HepG2 (cell line): ENCODE measurements around the gene IKZF3. TPM values are rescaled to one million over a fixed set of nuclear protein-coding genes. Genes with fewer than 3 reads are reported as not detected.

Experiments used
- ATAC-seq: fragments of 200-7000 bp; cut with Tn5 transposase; 3 replicates; pipeline ENCODE4 v1.9.1; 2020; ENCODE audit warnings: mild to moderate bottlenecking, moderate library complexity
- BruUV-seq: library from RNA; stranded (reverse); fragments of 400-500 nt; replicated peaks from 2 replicates; lab custom pipeline; 2021; lab: Mats Ljungman, UMichigan
- CTCF ChIA-PET: fragments of 300-600 bp; formaldehyde crosslinking; extraction: SDS; loops from one replicate; lab custom pipeline; 2021; ENCODE audit warnings: low total read pairs, inconsistent platforms, low intra/inter-chr PET ratio; lab: Yijun Ruan, JAX
- POLR2A ChIA-PET: fragments of 350-600 bp; sonication (Branson Sonifier 250); formaldehyde crosslinking; loops from one replicate; lab custom pipeline; 2020; ENCODE audit warnings: antibody characterized with exemption, inconsistent platforms; lab: Yijun Ruan, JAX
- DNase-seq: peaks from one replicate; pipeline ENCODE4 v3.0.0-alpha.2; 2015; ENCODE audit warnings: low spot score
- FAIRE-seq: peaks from 3 replicates; lab custom pipeline; 2011; peaks lifted over from hg19 to GRCh38; lab: Jason Lieb, UNC
- H2AFZ ChIP-seq: one replicate; pipeline ENCODE4 v1.6.1; 2011; ENCODE audit warnings: low read length, inconsistent platforms
- H3K27ac ChIP-seq: fragments of 300-600 bp; 3 replicates; pipeline ENCODE4 v1.8.0; 2011; ENCODE audit warnings: mixed run types, mild to moderate bottlenecking, mixed read lengths, low read length, inconsistent platforms; ENCODE audit not compliant: insufficient read depth; ENCODE audit errors: extremely low read length
- H3K27me3 ChIP-seq, 2 experiments: fragments of 200-600 bp in 1 of 2; 2 replicates in 1 of 2; 3 replicates in 1 of 2; pipeline versions ENCODE4 v1.6.0 to v1.8.0; 2011; ENCODE audit warnings: low read length in 2 of 2, mild to moderate bottlenecking in 2 of 2, moderate library complexity in 2 of 2, inconsistent platforms in 1 of 2; ENCODE audit not compliant: insufficient read depth in 2 of 2, control insufficient read depth in 1 of 2
- H3K36me3 ChIP-seq, 2 experiments: fragments of 200-600 bp in 1 of 2; replicated peaks in 1 of 2; 2 replicates in 1 of 2; 3 replicates in 1 of 2; pipeline versions ENCODE4 v1.5.1 to v1.8.0; 2011; ENCODE audit warnings: low read length in 2 of 2, inconsistent platforms in 1 of 2; ENCODE audit not compliant: insufficient read depth in 2 of 2, control insufficient read depth in 1 of 2
- H3K4me1 ChIP-seq: 2 replicates; pipeline ENCODE4 v1.5.1; 2012; ENCODE audit warnings: low read length, inconsistent platforms; ENCODE audit not compliant: insufficient read depth
- H3K4me2 ChIP-seq: 2 replicates; pipeline ENCODE4 v1.6.0; 2011; ENCODE audit warnings: low read depth, low read length, inconsistent platforms
- H3K4me3 ChIP-seq, 3 experiments: fragments of 200-600 bp in 1 of 3; sonication (generic), shearing (Covaris generic) in 1 of 3; replicated peaks in 1 of 3; 2 replicates each; pipeline ENCODE4 v1.5.1; 2011 to 2016; ENCODE audit warnings: low read length in 3 of 3, inconsistent platforms in 2 of 3, low read depth in 2 of 3, mild to moderate bottlenecking in 2 of 3, control low read depth in 1 of 3, mixed read lengths in 1 of 3; ENCODE audit not compliant: insufficient read depth in 1 of 3
- H3K79me2 ChIP-seq: one replicate; pipeline ENCODE4 v1.6.1; 2011; ENCODE audit warnings: low read length, inconsistent platforms; ENCODE audit not compliant: insufficient read depth
- H3K9ac ChIP-seq: 2 replicates; pipeline ENCODE4 v1.6.0; 2011; ENCODE audit warnings: mild to moderate bottlenecking, low read depth, low read length, inconsistent platforms; ENCODE audit not compliant: insufficient read depth
- H3K9me3 ChIP-seq: 2 replicates; pipeline ENCODE4 v1.5.1; 2012; ENCODE audit warnings: mild to moderate bottlenecking, low read length
- H4K20me1 ChIP-seq: 2 replicates; pipeline ENCODE4 v1.6.0; 2011; ENCODE audit warnings: inconsistent platforms, mild to moderate bottlenecking, low read length, moderate library complexity; ENCODE audit not compliant: insufficient read depth
- CHCHD3 ChIP-seq: sonication (generic); formaldehyde crosslinking; IDR thresholded peaks from 2 replicates; pipeline ENCODE4 v1.8.0; 2022; ENCODE audit warnings: mild to moderate bottlenecking, missing genetic modification reagents, moderate library complexity
- MAFK ChIP-seq, 2 experiments: IDR thresholded peaks in 1 of 2; conservative IDR thresholded peaks in 1 of 2; 2 replicates each; pipeline ENCODE4 v1.6.1; 2011; ENCODE audit warnings: improper control_type of control experiment in 2 of 2, low read length in 2 of 2
- MTA3 ChIP-seq: sonication (generic); formaldehyde crosslinking; IDR thresholded peaks from 2 replicates; pipeline ENCODE4 v1.4.0; 2020; ENCODE audit warnings: missing genetic modification reagents
- NR0B2 ChIP-seq: sonication (generic); formaldehyde crosslinking; IDR thresholded peaks from 2 replicates; pipeline ENCODE4 v1.4.0; 2020; ENCODE audit warnings: mild to moderate bottlenecking, missing genetic modification reagents
- RNF2 ChIP-seq: fragments of 450-650 bp; conservative IDR thresholded peaks from 2 replicates; pipeline ENCODE4 v1.6.1; 2016; ENCODE audit warnings: low read depth
- SMAD1 ChIP-seq: sonication (generic); formaldehyde crosslinking; IDR thresholded peaks from 2 replicates; pipeline ENCODE4 v1.4.0; 2020; ENCODE audit warnings: missing genetic modification reagents, low read depth, mild to moderate bottlenecking, borderline replicate concordance
- SP140L ChIP-seq: sonication (generic); formaldehyde crosslinking; IDR thresholded peaks from 2 replicates; pipeline ENCODE4 v1.4.0; 2020; ENCODE audit warnings: missing genetic modification reagents, borderline replicate concordance
- ZFP62 ChIP-seq: sonication (generic); formaldehyde crosslinking; IDR thresholded peaks from 2 replicates; pipeline ENCODE4 v1.4.0; 2020; ENCODE audit warnings: missing genetic modification reagents
- ZNF335 ChIP-seq: sonication (generic); formaldehyde crosslinking; IDR thresholded peaks from 2 replicates; pipeline ENCODE4 v1.4.0; 2020; ENCODE audit warnings: missing genetic modification reagents
- ZNF34 ChIP-seq: sonication (generic); formaldehyde crosslinking; IDR thresholded peaks from 2 replicates; pipeline ENCODE4 v1.4.0; 2020; ENCODE audit warnings: mild to moderate bottlenecking, missing genetic modification reagents, borderline replicate concordance
- WGBS: methylation state at CpG from one replicate; pipeline ENCODE4 v1.1.6; 2017; ENCODE audit warnings: low lambda C conversion rate; 5-methylcytosine and 5-hydroxymethylcytosine counted together
- in situ Hi-C: cut with HindIII; loops from 2 replicates; pipeline ENCODE4 v1.10.0; 2017; ENCODE audit warnings: low pct_unique_long_range_greater_than_20kb; ENCODE audit not compliant: extremely low pct_ligation_motif_present
- intact Hi-C: fragments of 100-400 bp; cut with micrococcal nuclease; formaldehyde crosslinking; loops from one replicate; pipeline ENCODE4 v1.10.0; 2022; ENCODE audit not compliant: unreplicated experiment
- polyA plus RNA-seq, 8 experiments: library from polyadenylated mRNA; depleted of rRNA in 3 of 8; stranded (reverse) in 7 of 8; unstranded in 1 of 8; fragments of >200 nt; fragmentation: Illumina TruSeq in 4 of 8; extraction: Trizol in 4 of 8; gene quantifications; 2 replicates each; pipeline versions ENCODE4 v1.2.1 to v1.2.3, GENCODE V29; 2011 to 2016; ENCODE audit warnings: low read depth in 4 of 8, missing spikeins in 1 of 8, mixed read lengths in 1 of 8; ENCODE audit not compliant: insufficient read depth in 1 of 8
- total RNA-seq, 5 experiments: library from RNA; depleted of rRNA; stranded (reverse); fragments of >200 nt; fragmentation: Illumina TruSeq; extraction: Trizol; gene quantifications; 2 replicates each; pipeline ENCODE4 v1.2.3, GENCODE V29; 2016; ENCODE audit warnings: low read depth in 1 of 5
- TF ChIP-seq, protein P1 (sequence below): sonication (generic); formaldehyde crosslinking; IDR thresholded peaks from 2 replicates; pipeline ENCODE4 v1.4.0; 2020; ENCODE audit warnings: missing genetic modification reagents

IKZF3 gene
- total and polyA plus RNA-seq, 2 of the 13 experiments (the other 11 are each of a cell fraction or from before 2014, with no cell fraction given): not detected

DNA sequence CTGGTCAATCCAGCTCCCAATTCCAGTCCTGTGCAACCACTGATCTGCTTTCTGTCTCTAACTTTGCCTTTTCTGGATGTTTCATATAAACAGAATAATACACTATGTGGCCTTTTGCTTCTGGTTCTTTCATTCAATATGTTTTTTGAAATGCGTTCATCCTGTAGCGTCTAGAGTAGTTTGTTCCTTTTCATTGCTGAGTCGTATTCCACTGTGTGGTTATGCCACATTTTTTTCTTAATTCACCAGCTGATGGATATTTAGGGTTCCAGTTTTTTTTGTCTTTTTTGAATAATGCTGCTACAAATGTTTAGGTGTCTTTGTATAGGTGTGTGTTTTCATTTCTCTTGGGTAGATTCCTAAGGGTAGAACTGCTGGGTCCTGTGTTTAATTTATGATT, 131.5 kb downstream of the IKZF3 start:
- Histone ChIP-seq H3K79me2 (peaks cover 4% of the 10 kb centered on the region), H3K36me3 (peaks cover 8 to 17% of the 10 kb centered on the region in 2 experiments; a peak in 4 of 5 replicates), H3K4me1 (peaks cover 39% of the 10 kb centered on the region), H3K27ac (no peak overlapping the region), H3K4me2 (no peak overlapping the region), H2AFZ (no peak overlapping the region), H3K4me3 (no peak overlapping the region), H4K20me1 (no peaks in the 10 kb centered on the region), H3K9ac (no peak overlapping the region), H3K9me3 (no peaks in the 10 kb centered on the region), H3K27me3 (no peaks in the 10 kb centered on the region; a peak in 1 of 5 replicates)
- intact Hi-C loops: loop anchor here (10.0 kb wide), 1 partner anchor 268 kb away; the partner anchor contains the start of gene CDK12
- WGBS: 80% methylated on average over 3 of the region's 3 CpGs
- no TSS peak for BruUV-seq
- POLR2A ChIA-PET: interaction anchor here (1.4 to 1.7 kb wide), 2 partner anchors 18 to 37 kb away, joined by 4 to 5 read pairs; no protein-coding TSS in a partner anchor
- in situ Hi-C loops: no loop called here
- DNase-seq (no peak), FAIRE-seq (no peak), ATAC-seq (no peak)
- CTCF ChIA-PET: no interaction called here
- TF ChIP-seq ZNF335 (CRISPR knock-in tag): no peak
- no peak for TF ChIP-seq MTA3 (CRISPR knock-in tag)
- TF ChIP-seq RNF2: no peak
- no peak for TF ChIP-seq NR0B2 (CRISPR knock-in tag)
- no peak for TF ChIP-seq CHCHD3 (CRISPR knock-in tag)

- no peaks in the 10 kb centered on the region for H3K27me3 ChIP-seq
- peak; percentile 78 for DNase-seq
- ChIA-PET CTCF (interaction anchor here (1.0 to 3.1 kb wide), 7 partner anchors 9 to 250 kb away, joined by 3 to 29 read pairs (median 4); partner anchors contain the start of gene PNMT), POLR2A (interaction anchor here (0.6 to 4.0 kb wide), 24 partner anchors 9 to 470 kb away, joined by 3 to 70 read pairs (median 4); partner anchors contain the start of genes ERBB2, LRRC3C, ORMDL3 and PGAP3)
- FAIRE-seq: no peak
- no peaks in the 10 kb centered on the region for H3K9me3 ChIP-seq
- peak within 1 kb of the TSS; percentile 68 to 81 (median 74) for H3K4me3 ChIP-seq
- peaks cover 12 to 34% of the 10 kb centered on the region in 2 experiments; a peak in 4 of 5 replicates for H3K36me3 ChIP-seq
- peak within 1 kb of the TSS; percentile 84 for H3K9ac ChIP-seq
- no peaks in the 10 kb centered on the region for H4K20me1 ChIP-seq
- peaks cover 4% of the 10 kb centered on the region for H3K79me2 ChIP-seq
- intact Hi-C loops (loop anchor here (1.0 to 10.0 kb wide), 4 partner anchors 24 to 266 kb away; partner anchors contain the start of genes CDK12 and IKZF3), in situ Hi-C loops (no loop called here)
- peak; percentile 89 for ATAC-seq
- H3K27ac ChIP-seq: peak within 1 kb of the TSS; percentile 65
- WGBS: 3% methylated on average over 28 of the region's 65 CpGs
- peak within 1 kb of the TSS; percentile 94 for H3K4me2 ChIP-seq
- H2AFZ ChIP-seq: no peak within 1 kb of the TSS
- BruUV-seq: TSS peak; percentile 79
- peaks cover 21% of the 10 kb centered on the region for H3K4me1 ChIP-seq
- TF ChIP-seq SP140L (CRISPR knock-in tag): peak; percentile 31; the same call in 1 of the 2 replicates
- peak; percentile 87; the same call in 1 of the 2 replicates for TF ChIP-seq ZNF34 (CRISPR knock-in tag)
- peak; percentile 97 for TF ChIP-seq SMAD1 (CRISPR knock-in tag)
- TF ChIP-seq, protein P1, sequence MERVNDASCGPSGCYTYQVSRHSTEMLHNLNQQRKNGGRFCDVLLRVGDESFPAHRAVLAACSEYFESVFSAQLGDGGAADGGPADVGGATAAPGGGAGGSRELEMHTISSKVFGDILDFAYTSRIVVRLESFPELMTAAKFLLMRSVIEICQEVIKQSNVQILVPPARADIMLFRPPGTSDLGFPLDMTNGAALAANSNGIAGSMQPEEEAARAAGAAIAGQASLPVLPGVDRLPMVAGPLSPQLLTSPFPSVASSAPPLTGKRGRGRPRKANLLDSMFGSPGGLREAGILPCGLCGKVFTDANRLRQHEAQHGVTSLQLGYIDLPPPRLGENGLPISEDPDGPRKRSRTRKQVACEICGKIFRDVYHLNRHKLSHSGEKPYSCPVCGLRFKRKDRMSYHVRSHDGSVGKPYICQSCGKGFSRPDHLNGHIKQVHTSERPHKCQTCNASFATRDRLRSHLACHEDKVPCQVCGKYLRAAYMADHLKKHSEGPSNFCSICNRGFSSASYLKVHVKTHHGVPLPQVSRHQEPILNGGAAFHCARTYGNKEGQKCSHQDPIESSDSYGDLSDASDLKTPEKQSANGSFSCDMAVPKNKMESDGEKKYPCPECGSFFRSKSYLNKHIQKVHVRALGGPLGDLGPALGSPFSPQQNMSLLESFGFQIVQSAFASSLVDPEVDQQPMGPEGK (CRISPR knock-in tag): peak; percentile 84
- no peak for TF ChIP-seq MAFK (conservative IDR thresholded peaks at IDR 0.05 in 1 of 2, IDR thresholded peaks at IDR 0.05 in 1 of 2; ENCODE audit: low read length in 2 of 2)
- no peak; the same call in 1 of the 2 replicates for TF ChIP-seq ZFP62 (CRISPR knock-in tag)
Observed at GRCh38 chr17:39730095-39730921, 133.8 kb downstream of the IKZF3 start, which contains the start of gene MIEN1. MIEN1 (minus strand) TSS chr17:39730532; CDS start chr17:39730495, 37 bp downstream.
